Uterus (tissue), 2 donors: ENCODE results near the gene ATP10A.

Source experiments
- POLR2A ChIP-seq, 2 donors: fragments of 450-650 bp; IDR thresholded peaks; one replicate each; pipeline ENCODE4 v1.6.1; 2016; ENCODE audit warnings: antibody characterized with exemption in 2 of 2, mild to moderate bottlenecking in 1 of 2, moderate library complexity in 1 of 2
- TF ChIP-seq, protein P1 (sequence below), 4 experiments: fragments of 200-600 bp in 2 of 4; fragments of 450-650 bp in 2 of 4; sonication (generic) in 2 of 4; IDR thresholded peaks; one replicate each; pipeline ENCODE4 v1.5.1; 2016 to 2019; ENCODE audit warnings: antibody characterized with exemption in 4 of 4, mild to moderate bottlenecking in 2 of 4, moderate library complexity in 1 of 4

DNA sequence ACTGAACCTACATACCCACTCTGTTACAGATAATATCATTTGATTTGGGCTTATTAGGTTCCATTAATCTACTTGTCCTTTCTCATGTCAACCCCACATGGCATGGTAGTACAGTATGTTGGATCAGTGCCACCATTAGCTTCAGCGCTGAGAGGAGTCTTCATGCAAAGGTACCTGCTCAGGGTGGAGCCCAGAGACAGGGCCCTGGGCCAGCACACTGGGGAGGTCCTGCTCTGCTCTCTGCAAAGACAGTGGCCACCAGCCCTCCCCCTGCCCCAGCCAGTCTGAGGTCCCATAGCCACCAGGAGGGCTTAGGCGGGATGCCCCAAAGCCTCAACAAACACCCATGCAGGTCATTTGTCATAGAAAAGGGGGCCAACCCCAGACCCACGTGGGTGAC, 71.0 kb downstream of the ATP10A start:
- TF ChIP-seq, protein P1, sequence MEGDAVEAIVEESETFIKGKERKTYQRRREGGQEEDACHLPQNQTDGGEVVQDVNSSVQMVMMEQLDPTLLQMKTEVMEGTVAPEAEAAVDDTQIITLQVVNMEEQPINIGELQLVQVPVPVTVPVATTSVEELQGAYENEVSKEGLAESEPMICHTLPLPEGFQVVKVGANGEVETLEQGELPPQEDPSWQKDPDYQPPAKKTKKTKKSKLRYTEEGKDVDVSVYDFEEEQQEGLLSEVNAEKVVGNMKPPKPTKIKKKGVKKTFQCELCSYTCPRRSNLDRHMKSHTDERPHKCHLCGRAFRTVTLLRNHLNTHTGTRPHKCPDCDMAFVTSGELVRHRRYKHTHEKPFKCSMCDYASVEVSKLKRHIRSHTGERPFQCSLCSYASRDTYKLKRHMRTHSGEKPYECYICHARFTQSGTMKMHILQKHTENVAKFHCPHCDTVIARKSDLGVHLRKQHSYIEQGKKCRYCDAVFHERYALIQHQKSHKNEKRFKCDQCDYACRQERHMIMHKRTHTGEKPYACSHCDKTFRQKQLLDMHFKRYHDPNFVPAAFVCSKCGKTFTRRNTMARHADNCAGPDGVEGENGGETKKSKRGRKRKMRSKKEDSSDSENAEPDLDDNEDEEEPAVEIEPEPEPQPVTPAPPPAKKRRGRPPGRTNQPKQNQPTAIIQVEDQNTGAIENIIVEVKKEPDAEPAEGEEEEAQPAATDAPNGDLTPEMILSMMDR (IDR thresholded peaks at IDR 0.05): no peak
- no peak for TF ChIP-seq POLR2A (IDR thresholded peaks at IDR 0.05)
